Measurements from ENCODE around the gene TEC. TPM values are rescaled to one million over a fixed set of nuclear protein-coding genes. Genes with fewer than 3 reads are reported as not detected.

The TEC gene
- total and polyA plus RNA-seq, 2 experiments from 2014 or later = 2.9 to 3.0 TPM

DNA sequence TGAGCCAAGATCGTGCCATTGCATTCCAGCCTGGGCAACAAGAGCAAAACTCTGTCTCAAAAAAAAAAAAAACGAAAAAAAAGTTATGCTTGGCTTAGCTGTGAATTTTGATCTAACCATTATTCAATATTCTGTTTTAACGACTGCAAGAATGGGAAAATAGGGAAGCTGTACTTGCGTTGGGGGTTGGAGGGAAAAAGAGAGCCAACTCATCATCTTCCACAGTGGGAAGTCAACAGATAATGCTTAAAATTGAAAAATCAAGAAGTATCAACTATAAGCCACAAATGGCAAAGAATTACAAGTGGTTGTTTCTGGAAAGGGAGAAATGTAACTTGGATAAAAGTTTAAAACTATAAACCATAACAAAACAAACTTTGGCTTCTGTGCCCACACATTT is 2.9 kb downstream of the TEC start:
- H3K27ac Mint-ChIP-seq = no peak overlapping the region
- H3K9me3 Mint-ChIP-seq = peaks cover 18% of the 10 kb centered on the region
- TF ChIP-seq CREB1 (CRISPR knock-in tag; IDR thresholded peaks at IDR 0.05; ENCODE audit: low read depth) = no peak
- TF ChIP-seq JUNB (IDR thresholded peaks at IDR 0.05; ENCODE audit: unreplicated experiment) = no peak
- TF ChIP-seq, protein P1, sequence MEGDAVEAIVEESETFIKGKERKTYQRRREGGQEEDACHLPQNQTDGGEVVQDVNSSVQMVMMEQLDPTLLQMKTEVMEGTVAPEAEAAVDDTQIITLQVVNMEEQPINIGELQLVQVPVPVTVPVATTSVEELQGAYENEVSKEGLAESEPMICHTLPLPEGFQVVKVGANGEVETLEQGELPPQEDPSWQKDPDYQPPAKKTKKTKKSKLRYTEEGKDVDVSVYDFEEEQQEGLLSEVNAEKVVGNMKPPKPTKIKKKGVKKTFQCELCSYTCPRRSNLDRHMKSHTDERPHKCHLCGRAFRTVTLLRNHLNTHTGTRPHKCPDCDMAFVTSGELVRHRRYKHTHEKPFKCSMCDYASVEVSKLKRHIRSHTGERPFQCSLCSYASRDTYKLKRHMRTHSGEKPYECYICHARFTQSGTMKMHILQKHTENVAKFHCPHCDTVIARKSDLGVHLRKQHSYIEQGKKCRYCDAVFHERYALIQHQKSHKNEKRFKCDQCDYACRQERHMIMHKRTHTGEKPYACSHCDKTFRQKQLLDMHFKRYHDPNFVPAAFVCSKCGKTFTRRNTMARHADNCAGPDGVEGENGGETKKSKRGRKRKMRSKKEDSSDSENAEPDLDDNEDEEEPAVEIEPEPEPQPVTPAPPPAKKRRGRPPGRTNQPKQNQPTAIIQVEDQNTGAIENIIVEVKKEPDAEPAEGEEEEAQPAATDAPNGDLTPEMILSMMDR (conservative IDR thresholded peaks at IDR 0.05; ENCODE audit: low read depth in 2 of 2) = no peak
- TF ChIP-seq ZNF114 (CRISPR knock-in tag; IDR thresholded peaks at IDR 0.05) = no peak
- no peak for TF ChIP-seq REST (IDR thresholded peaks at IDR 0.05; ENCODE audit: unreplicated experiment)
- no peak for TF ChIP-seq EZH2 (IDR thresholded peaks at IDR 0.05; ENCODE audit: low read depth, unreplicated experiment)
- no peak for TF ChIP-seq ETS1 (IDR thresholded peaks at IDR 0.05)
- TF ChIP-seq POLR2AphosphoS5 (IDR thresholded peaks at IDR 0.05; ENCODE audit: low read depth) = no peak
- no peak for TF ChIP-seq ZNF331 (CRISPR knock-in tag; IDR thresholded peaks at IDR 0.05; ENCODE audit: low read depth)
- TF ChIP-seq EZH2phosphoT487 (IDR thresholded peaks at IDR 0.05; ENCODE audit: unreplicated experiment) = no peak
- TF ChIP-seq STAT1 (IDR thresholded peaks at IDR 0.05; ENCODE audit: unreplicated experiment) = no peak
- no peak for TF ChIP-seq ZNF462 (CRISPR knock-in tag; IDR thresholded peaks at IDR 0.05)
- TF ChIP-seq NANOG (IDR thresholded peaks at IDR 0.05; ENCODE audit: borderline replicate concordance) = no peak

More for the DNA sequence above, 2.9 kb downstream of the TEC start:
- Histone ChIP-seq H3K4me2 (no peak overlapping the region), H4K20me1 (replicated peaks; ENCODE audit: insufficient read depth) (no peaks in the 10 kb centered on the region), H3K27me3 (ENCODE audit: insufficient read depth) (no peaks in the 10 kb centered on the region), H3F3A (replicated peaks; ENCODE audit: low read depth) (peaks cover 10% of the 10 kb centered on the region), H3K27ac (ENCODE audit: low read depth) (no peak overlapping the region), H3K36me3 (ENCODE audit: insufficient read depth) (no peaks in the 10 kb centered on the region; the same call in 1 of the 2 replicates), H3K9me2 (ENCODE audit: insufficient read depth) (peaks cover 4% of the 10 kb centered on the region; the same call in 1 of the 2 replicates), H3K79me2 (replicated peaks; ENCODE audit: insufficient read depth) (peaks cover 47% of the 10 kb centered on the region), H3K4me3 (no peak overlapping the region), H2AFZ (no peak overlapping the region), H3K4me1 (ENCODE audit: insufficient read depth) (peaks cover 15% of the 10 kb centered on the region)
- peaks cover 7% of the 10 kb centered on the region for H3K27me3 Mint-ChIP-seq (ENCODE audit: insufficient read depth, low read depth, poor library complexity)
- no peak for ATAC-seq
- DNase-seq (ENCODE audit: low spot score) = no peak
- H3K36me3 Mint-ChIP-seq (ENCODE audit: low read depth) = peaks cover 11% of the 10 kb centered on the region; the same call in 2 of the 3 replicates
- H3K4me1 Mint-ChIP-seq = peaks cover 14% of the 10 kb centered on the region
- no peak overlapping the region for H3K4me3 Mint-ChIP-seq
